HEK293 (cell line): ENCODE measurements around the gene ZP3.

Experiments used
- BCL6B ChIP-seq: fragments of 450-650 bp; formaldehyde crosslinking; IDR thresholded peaks from 2 replicates; pipeline ENCODE4 v1.5.1; 2017; ENCODE audit warnings: missing biosample characterization, missing genetic modification characterization
- CTCF ChIP-seq: fragments of 450-650 bp; formaldehyde crosslinking; IDR thresholded peaks from 2 replicates; pipeline ENCODE4 v1.5.1; 2016; ENCODE audit warnings: missing biosample characterization, missing genetic modification characterization
- ELK4 ChIP-seq: IDR thresholded peaks from 2 replicates; pipeline ENCODE4 v1.6.1; 2011; ENCODE audit warnings: mild to moderate bottlenecking, low read depth, low read length, borderline replicate concordance
- KLF1 ChIP-seq: fragments of 450-650 bp; formaldehyde crosslinking; IDR thresholded peaks from 2 replicates; pipeline ENCODE4 v1.5.1; 2016; ENCODE audit warnings: missing biosample characterization, missing genetic modification characterization
- KLF10 ChIP-seq: fragments of 450-650 bp; IDR thresholded peaks from 2 replicates; pipeline ENCODE4 v1.5.1; 2018; ENCODE audit warnings: missing biosample characterization, mild to moderate bottlenecking, missing genetic modification characterization
- PATZ1 ChIP-seq: fragments of 450-650 bp; formaldehyde crosslinking; IDR thresholded peaks from 2 replicates; pipeline ENCODE4 v1.5.1; 2016; ENCODE audit warnings: missing biosample characterization, missing genetic modification characterization
- PRDM10 ChIP-seq: fragments of 450-650 bp; formaldehyde crosslinking; IDR thresholded peaks from 2 replicates; pipeline ENCODE4 v1.5.1; 2016; ENCODE audit warnings: missing biosample characterization, missing genetic modification characterization
- TRIM28 ChIP-seq: IDR thresholded peaks from 2 replicates; pipeline ENCODE4 v1.6.1; 2011; ENCODE audit warnings: low read length, control low read depth, borderline replicate concordance
- ZBTB20 ChIP-seq: fragments of 450-650 bp; formaldehyde crosslinking; IDR thresholded peaks from 2 replicates; pipeline ENCODE4 v1.5.1; 2016; ENCODE audit warnings: missing biosample characterization, missing genetic modification characterization
- ZBTB21 ChIP-seq: fragments of 450-650 bp; formaldehyde crosslinking; IDR thresholded peaks from 2 replicates; pipeline ENCODE4 v1.5.1; 2017; ENCODE audit warnings: missing biosample characterization, missing genetic modification characterization
- ZBTB6 ChIP-seq: fragments of 450-650 bp; formaldehyde crosslinking; IDR thresholded peaks from 2 replicates; pipeline ENCODE4 v1.5.1; 2017; ENCODE audit warnings: missing biosample characterization, missing genetic modification characterization
- ZNF132 ChIP-seq: fragments of 450-650 bp; formaldehyde crosslinking; IDR thresholded peaks from 2 replicates; pipeline ENCODE4 v1.5.1; 2017; ENCODE audit warnings: missing biosample characterization, missing genetic modification characterization, borderline replicate concordance
- ZNF133 ChIP-seq: fragments of 450-650 bp; formaldehyde crosslinking; IDR thresholded peaks from 2 replicates; pipeline ENCODE4 v1.5.1; 2016; ENCODE audit warnings: missing biosample characterization, missing genetic modification characterization
- ZNF18 ChIP-seq: fragments of 450-650 bp; formaldehyde crosslinking; IDR thresholded peaks from 2 replicates; pipeline ENCODE4 v1.5.1; 2016; ENCODE audit warnings: missing biosample characterization, missing genetic modification characterization
- ZNF341 ChIP-seq: fragments of 450-650 bp; formaldehyde crosslinking; IDR thresholded peaks from 2 replicates; pipeline ENCODE4; 2016; ENCODE audit warnings: low read depth, missing biosample characterization, missing genetic modification characterization
- ZNF354C ChIP-seq: fragments of 450-650 bp; formaldehyde crosslinking; IDR thresholded peaks from 2 replicates; pipeline ENCODE4 v1.5.1; 2016; ENCODE audit warnings: missing biosample characterization, missing genetic modification characterization, low read depth, borderline replicate concordance
- ZNF391 ChIP-seq: fragments of 450-650 bp; formaldehyde crosslinking; IDR thresholded peaks from 2 replicates; pipeline ENCODE4 v1.5.1; 2016; ENCODE audit warnings: low read depth, missing biosample characterization, missing genetic modification characterization, borderline replicate concordance
- ZNF521 ChIP-seq: fragments of 450-650 bp; formaldehyde crosslinking; IDR thresholded peaks from 2 replicates; pipeline ENCODE4 v1.5.1; 2017; ENCODE audit warnings: missing biosample characterization, mild to moderate bottlenecking, missing genetic modification characterization
- ZNF555 ChIP-seq: fragments of 450-650 bp; formaldehyde crosslinking; conservative IDR thresholded peaks from 2 replicates; pipeline ENCODE4 v1.5.1; 2017; ENCODE audit warnings: missing biosample characterization, mild to moderate bottlenecking, missing genetic modification characterization, inconsistent platforms
- ZNF747 ChIP-seq: fragments of 450-650 bp; formaldehyde crosslinking; IDR thresholded peaks from 2 replicates; pipeline ENCODE4 v1.5.1; 2016; ENCODE audit warnings: missing biosample characterization, missing genetic modification characterization
- ZSCAN16 ChIP-seq: fragments of 450-650 bp; formaldehyde crosslinking; IDR thresholded peaks from 2 replicates; pipeline ENCODE4 v1.5.1; 2016; ENCODE audit warnings: missing biosample characterization, missing genetic modification characterization
- ZSCAN30 ChIP-seq: fragments of 450-650 bp; IDR thresholded peaks from 2 replicates; pipeline ENCODE4 v1.5.1; 2018; ENCODE audit warnings: missing biosample characterization, mild to moderate bottlenecking, missing genetic modification characterization, moderate library complexity
- ZSCAN4 ChIP-seq: fragments of 450-650 bp; formaldehyde crosslinking; IDR thresholded peaks from 2 replicates; pipeline ENCODE4 v1.5.1; 2017; ENCODE audit warnings: missing biosample characterization, missing genetic modification characterization

The ZP3 gene

GRCh38 chr7:76393116-76394031, 31.4 kb upstream of the ZP3 start (continued):
- TF ChIP-seq ZBTB6 (tag by site-specific recombination): no peak
- no peak for TF ChIP-seq ZSCAN4 (tag by site-specific recombination)
- TF ChIP-seq ZNF341 (tag by site-specific recombination): no peak
- no peak for TF ChIP-seq BCL6B (tag by site-specific recombination)
- no peak for TF ChIP-seq ZNF18
- TF ChIP-seq ZNF391 (tag by site-specific recombination): no peak
- peak; percentile 21; the same call in 1 of the 2 replicates for TF ChIP-seq PRDM10 (tag by site-specific recombination)
- no peak for TF ChIP-seq ZNF555 (tag by site-specific recombination)
- peak; percentile 44 for TF ChIP-seq KLF10
- TF ChIP-seq ZNF521 (tag by site-specific recombination): no peak
- no peak for TF ChIP-seq ZNF354C (tag by site-specific recombination)
- no peak for TF ChIP-seq TRIM28
- TF ChIP-seq KLF1 (tag by site-specific recombination): no peak
- no peak for TF ChIP-seq ZNF747 (tag by site-specific recombination)
- TF ChIP-seq ZSCAN16 (tag by site-specific recombination): no peak
- no peak for TF ChIP-seq ZNF132 (tag by site-specific recombination)
- TF ChIP-seq ELK4: no peak
- TF ChIP-seq ZSCAN30: peak; percentile 54; the same call in 1 of the 2 replicates
- TF ChIP-seq ZBTB21: no peak
- no peak for TF ChIP-seq CTCF (tag by site-specific recombination)
- no peak for TF ChIP-seq ZNF133 (tag by site-specific recombination)
- peak; percentile 51; the same call in 1 of the 2 replicates for TF ChIP-seq PATZ1 (tag by site-specific recombination)
- TF ChIP-seq ZBTB20 (tag by site-specific recombination): peak; percentile 90
